GM18502 (cell line): ENCODE results near the gene TCP1.
A peak's percentile ranks its signal among the peaks of the same experiment; 100 is the strongest.
"Not testable (repeated sequence)": the region's sequence is repeated elsewhere in the genome, so short reads cannot be mapped to it uniquely, and the experiment has no call there.

Source experiments
- ATAC-seq: cut with Tn5 transposase; IDR thresholded peaks from one replicate; pipeline ENCODE4 v1.9.1; 2021; ENCODE audit warnings: mild to moderate bottlenecking; ENCODE audit not compliant: unreplicated experiment, poor library complexity

TCP1 gene

DNA sequence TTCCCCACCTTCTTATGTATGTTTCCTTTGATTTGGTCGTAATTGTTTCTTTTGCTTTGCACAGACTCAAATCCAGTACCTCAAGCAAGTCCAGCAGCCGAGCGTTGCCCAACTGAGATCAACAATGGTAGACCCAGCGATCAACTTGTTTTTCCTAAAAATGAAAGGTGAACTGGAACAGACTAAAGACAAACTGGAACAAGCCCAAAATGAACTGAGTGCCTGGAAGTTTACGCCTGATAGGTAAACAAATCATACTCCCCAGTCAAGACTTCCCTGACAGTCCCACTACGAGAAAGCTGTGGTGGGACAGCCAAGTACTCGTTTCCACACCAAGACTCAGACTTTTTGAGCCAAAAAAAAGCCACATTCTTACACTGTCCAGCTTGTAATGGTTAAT lies 41.3 kb downstream of the TCP1 start:
- not testable (repeated sequence) for ATAC-seq

DNA sequence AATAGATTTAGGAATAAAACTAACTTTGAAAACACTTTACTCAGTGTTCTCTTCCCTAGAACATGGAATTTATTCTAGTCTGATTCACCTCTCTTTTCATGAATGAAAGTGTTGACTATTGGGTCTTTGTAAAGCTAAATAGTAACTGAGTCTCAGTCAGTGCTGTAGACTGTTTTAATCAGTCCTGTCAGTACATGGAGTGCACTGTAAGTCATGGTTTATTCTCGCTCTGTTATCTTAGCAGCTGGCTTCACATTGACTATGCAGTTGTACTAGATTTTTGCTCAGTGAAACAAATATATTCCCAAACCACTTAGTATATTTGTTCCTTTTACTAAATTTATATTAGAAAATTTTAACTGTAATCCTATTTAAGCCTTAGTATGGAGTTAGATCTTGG lies 42.6 kb downstream of the TCP1 start:
- ATAC-seq, result no peak

DNA sequence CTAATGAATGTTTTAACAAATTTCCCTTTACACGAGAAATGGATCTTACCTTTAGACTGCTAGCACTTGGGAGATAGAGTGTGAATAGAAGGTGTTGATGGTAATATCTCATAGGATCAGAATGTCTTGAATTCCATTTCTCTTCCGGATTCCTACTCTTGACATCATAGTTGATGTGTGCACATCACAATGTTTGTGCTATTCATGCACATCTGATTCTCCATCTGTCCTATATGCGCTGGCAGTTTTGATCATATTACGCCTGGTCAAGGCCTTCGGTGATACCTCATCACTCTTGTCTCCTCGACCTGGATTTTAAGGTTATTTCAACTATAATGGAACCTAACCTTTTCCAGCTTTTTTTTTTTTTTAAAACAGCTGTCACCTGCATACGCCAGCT lies 44.3 kb downstream of the TCP1 start:
- no peak for ATAC-seq

DNA sequence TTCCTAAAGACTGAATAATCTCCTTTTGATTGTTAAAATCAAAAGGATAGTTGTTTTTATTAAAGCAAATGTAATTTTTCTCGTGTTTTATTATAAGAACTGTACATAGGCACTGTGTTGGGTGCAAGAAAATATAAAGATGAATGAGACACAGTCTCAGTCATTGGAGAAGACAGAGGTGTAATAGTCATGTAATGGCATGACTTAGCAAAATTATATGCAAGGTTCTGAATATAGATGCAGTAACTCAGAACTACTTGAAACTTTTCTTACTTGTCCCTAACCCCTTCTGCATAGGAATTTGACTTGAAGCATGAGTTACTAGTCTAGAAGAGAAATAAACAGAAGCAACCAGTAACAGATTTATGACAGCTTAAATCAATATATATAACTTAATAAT lies 47.2 kb downstream of the TCP1 start:
- ATAC-seq, result no peak

DNA sequence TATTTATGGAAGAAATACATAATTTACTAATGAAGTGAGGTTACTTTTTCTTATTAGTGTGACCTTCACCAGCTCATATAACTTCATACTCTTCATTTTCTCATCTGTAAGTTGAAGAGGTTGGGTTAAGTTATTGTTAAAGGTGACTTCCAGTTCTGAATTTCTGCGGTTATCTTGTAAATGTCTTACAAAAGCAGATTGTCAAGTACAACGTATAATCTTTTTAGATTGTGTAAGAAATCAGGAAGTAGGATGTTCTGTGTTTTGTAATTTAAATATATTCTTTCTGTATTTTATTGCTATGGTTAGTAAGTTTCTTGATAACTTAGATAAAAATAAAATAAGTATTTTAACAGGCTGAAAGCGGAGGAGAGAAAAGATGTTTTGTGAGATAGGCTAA lies 50.1 kb downstream of the TCP1 start:
- ATAC-seq, result no peak

DNA sequence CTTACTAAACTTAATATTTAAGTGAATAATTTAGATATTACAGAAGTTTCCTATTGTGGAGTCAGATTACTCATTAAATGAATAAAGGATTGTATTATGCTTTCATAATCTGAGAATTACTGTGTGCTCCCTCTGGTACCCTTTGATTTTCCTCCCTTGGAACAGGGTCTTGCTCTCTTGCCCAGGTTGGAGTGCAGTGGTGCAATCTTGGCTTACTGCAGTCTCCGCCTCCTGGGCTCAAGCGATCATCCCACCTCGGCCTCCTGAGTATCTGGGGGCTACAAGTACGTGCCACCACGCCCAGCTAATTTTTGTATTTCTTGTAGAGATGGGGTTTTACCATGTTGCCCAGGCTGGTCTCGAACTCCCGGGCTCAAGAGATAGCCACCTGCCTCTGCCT lies 52.5 kb downstream of the TCP1 start:
- ATAC-seq, result no peak

DNA sequence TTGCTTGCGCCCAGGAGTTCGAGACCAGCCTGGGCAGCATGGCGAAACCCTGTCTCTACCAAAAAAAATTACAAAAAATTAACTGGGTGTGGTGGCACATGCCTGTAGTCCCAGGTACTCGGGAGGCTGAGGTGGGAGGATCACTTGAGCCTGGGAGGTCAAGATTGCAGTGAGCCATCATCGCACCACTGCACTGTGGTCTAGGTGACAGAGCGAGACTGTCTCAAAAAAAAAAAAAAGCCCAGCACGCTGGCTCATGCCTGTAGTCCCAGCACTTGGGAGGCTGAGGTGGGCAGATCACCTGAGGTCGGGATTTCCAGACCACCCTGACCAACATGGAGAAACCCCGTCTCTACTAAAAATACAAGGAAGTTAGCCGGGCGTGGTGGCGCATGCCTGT lies 56.0 kb downstream of the TCP1 start:
- ATAC-seq, result not testable (repeated sequence)

DNA sequence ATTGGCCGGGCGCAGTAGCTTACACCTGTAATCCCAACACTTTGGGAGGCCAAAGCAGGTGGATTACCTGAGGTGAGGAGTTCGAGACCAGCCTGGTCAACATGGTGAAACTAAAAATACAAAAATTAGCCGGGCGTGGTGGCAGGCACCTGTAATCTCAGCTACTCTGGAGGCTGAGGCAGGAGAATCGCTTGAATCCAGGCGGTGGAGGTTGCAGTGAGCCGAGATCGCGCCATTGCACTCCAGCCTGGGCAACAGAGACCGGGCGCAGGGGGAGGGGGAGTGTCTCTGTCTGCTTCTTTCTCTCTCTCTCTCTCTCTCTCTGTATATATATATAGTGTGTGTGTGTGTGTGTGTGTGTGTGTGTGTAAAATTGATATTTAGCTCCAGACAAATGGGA lies 56.9 kb downstream of the TCP1 start:
- not testable (repeated sequence) for ATAC-seq

DNA sequence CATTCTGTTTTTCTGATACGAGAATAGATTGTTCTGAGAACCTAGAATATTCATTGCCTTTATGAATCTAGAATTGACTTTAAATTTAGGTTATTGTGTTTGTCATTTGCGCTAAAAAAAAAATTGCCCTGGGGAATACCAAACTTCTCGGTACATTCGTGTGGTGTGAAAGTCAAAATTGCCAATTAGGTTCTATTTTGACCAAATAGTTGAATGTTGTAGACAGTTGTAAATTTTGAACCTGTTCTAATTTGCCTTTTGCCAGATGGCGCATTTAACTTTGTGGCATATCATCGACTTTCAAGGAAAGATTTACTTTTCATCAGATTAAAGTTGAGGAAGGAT lies 59.1 kb downstream of the TCP1 start:
- ATAC-seq, result no peak

DNA sequence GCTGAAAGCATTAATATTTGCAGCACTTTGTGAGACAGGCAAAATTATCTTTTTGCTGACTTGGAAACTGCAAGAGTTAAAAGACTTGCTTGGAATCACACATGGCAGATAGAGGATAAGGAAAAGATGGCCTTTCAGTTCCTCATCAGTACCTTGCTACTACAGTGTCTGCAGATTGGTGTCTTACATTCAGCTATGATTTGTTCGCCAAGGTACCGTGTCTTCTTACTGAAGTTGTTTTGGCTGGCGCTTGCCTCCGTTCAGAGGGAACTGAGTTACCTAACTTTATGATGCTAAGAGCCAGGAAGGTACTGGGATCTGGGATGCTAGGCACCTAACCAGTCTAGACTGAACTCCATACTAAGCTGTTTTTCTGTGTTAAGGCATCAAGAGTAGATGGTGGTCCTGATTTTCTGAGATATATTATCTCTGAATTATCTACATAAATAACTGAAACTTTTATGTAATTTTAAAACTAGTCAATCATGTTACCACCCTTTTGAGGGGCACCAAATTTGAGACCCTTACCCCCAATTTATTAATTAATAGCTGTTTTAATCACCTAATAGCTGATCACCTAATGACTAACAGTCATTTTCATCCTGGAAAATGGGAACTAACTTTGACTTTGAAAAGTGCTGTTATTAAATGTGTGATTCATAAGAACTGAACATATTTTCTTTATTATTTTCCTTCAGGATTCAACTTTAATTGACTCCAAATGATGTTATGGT lies 59.6 kb downstream of the TCP1 start:
- ATAC-seq, result peak; percentile 23

DNA sequence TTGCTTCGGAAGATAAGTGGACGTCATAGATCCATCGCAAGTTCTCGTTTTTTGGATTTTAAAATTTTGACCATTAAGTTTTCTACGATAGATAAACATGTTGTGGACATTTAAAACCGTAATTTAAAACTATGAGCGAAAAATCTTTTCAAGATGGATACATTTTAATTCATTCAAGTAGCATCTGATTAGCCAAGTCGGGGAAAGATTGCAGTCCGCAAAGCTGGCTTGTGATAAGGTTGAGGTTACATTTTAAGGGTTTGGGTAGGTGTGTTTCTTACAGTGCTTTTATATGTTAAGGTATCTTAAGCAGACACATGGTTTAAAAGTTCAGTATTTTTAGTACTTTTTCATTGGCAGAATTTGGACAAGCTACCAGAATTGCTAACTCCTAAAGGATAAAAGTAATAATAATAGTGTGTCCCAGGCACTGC lies 60.9 kb downstream of the TCP1 start:
- ATAC-seq, result no peak
